Measurements from ENCODE around the gene AADAT. TPM values are rescaled to one million over a fixed set of nuclear protein-coding genes. Genes with fewer than 3 reads are reported as not detected.

The AADAT gene
- total and polyA plus RNA-seq, 2 of the 4 experiments (the other 2 are of a cell fraction): 4.7 to 6.9 TPM

DNA sequence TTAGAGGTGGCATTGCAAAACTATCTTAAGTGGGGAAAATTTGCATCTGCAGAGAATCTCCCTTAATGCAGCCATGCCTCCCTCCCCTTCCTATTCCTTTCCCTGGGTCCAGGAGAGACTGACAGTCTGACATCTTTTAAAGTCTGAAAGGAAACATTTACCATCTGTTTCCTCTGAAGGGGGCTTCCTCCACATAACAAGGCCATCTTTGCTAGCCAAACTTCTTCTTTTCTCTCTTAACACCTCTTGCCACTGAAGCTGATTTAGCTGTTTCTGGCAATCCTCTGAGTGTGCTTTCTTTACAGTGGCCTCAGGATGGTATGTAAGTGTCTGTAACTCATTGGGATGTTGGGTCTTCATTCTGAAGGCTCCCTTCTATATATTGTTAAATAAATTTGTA, 34.6 kb upstream of the AADAT start:
- Histone ChIP-seq H2BK15ac (ENCODE audit: low read depth, low read length) (no peak overlapping the region), H3K18ac (ENCODE audit: low read depth, low read length) (no peak overlapping the region), H4K20me1 (ENCODE audit: insufficient read depth, low read length) (no peaks in the 10 kb centered on the region), H2BK5ac (ENCODE audit: low read depth, low read length, poor library complexity, severe bottlenecking) (no peak overlapping the region), H3K27ac (ENCODE audit: insufficient read depth, low read length) (no peak overlapping the region), H3K79me1 (ENCODE audit: low read depth in 1 of 2, low read length in 2 of 2) (no peaks in the 10 kb centered on the region), H2AK9ac (replicated peaks; ENCODE audit: low read depth, low read length, poor library complexity) (no peak overlapping the region), H3K4me2 (ENCODE audit: low read depth, low read length) (no peak overlapping the region), H2AFZ (replicated peaks; ENCODE audit: low read length, poor library complexity) (no peak overlapping the region), H3K23ac (ENCODE audit: low read depth, low read length) (no peak overlapping the region), H4K8ac (ENCODE audit: low read depth in 2 of 2, low read length in 2 of 2) (no peak overlapping the region), H3K56ac (ENCODE audit: extremely low read depth, insufficient read depth, low read length) (no peak overlapping the region), H3K14ac (replicated peaks; ENCODE audit: low read depth, low read length) (no peak overlapping the region), H4K91ac (ENCODE audit: insufficient read depth, low read depth, low read length) (no peak overlapping the region), H2BK120ac (ENCODE audit: low read depth, low read length) (no peak overlapping the region), H3K4me1 (ENCODE audit: control insufficient read depth, insufficient read depth, low read length) (no peaks in the 10 kb centered on the region), H3K4me3 (ENCODE audit: insufficient read depth, low read depth, low read length) (no peak overlapping the region), H3K9ac (ENCODE audit: low read depth, low read length) (no peak overlapping the region), H3K36me3 (ENCODE audit: control insufficient read depth, insufficient read depth, low read length) (no peaks in the 10 kb centered on the region), H2AK5ac (ENCODE audit: low read depth, low read length) (no peak overlapping the region), H3K9me1 (ENCODE audit: insufficient read depth, low read length) (no peaks in the 10 kb centered on the region), H4K5ac (ENCODE audit: low read depth, low read length) (no peak overlapping the region), H3K9me3 (ENCODE audit: control insufficient read depth, insufficient read depth, low read length) (no peaks in the 10 kb centered on the region), H3K27me3 (ENCODE audit: control insufficient read depth, insufficient read depth, low read length) (no peaks in the 10 kb centered on the region), H2BK20ac (ENCODE audit: low read depth, low read length) (no peak overlapping the region), H3K4ac (ENCODE audit: low read depth, low read length) (no peak overlapping the region)
- no TSS peak for BruUV-seq (replicated peaks)
- DNase-seq: no peak
- ChIA-PET CTCF (interaction anchor here (1.1 kb wide), 1 partner anchor 17 kb away, joined by 4 read pairs; no protein-coding TSS in a partner anchor), POLR2A (ENCODE audit: unreplicated experiment) (no interaction called here)
- ATAC-seq (ENCODE audit: low read depth): no peak
- no peak for TF ChIP-seq POLR2A (IDR thresholded peaks at IDR 0.05; ENCODE audit: low read depth, low read length)
- in situ Hi-C loops (cut with MboI; ENCODE audit: low sequenced_read_pairs) (no loop called here), intact Hi-C loops (cut with micrococcal nuclease) (no loop called here), dilution Hi-C loops (cut with HindIII; ENCODE audit: low sequenced_read_pairs, unreplicated experiment) (no loop called here)

Measured in IMR-90 (cell line).